NCI-H2227 (cell line): Measurements from ENCODE around the gene SH3GLB2.
"Not testable (repeated sequence)": the region's sequence is repeated elsewhere in the genome, so short reads cannot be mapped to it uniquely, and the experiment has no call there.

Source experiments
- DNase-seq: peaks from one replicate; lab custom pipeline; 2025; ENCODE audit not compliant: unreplicated experiment; lab: John Stamatoyannopoulos, UW

The SH3GLB2 gene

DNA sequence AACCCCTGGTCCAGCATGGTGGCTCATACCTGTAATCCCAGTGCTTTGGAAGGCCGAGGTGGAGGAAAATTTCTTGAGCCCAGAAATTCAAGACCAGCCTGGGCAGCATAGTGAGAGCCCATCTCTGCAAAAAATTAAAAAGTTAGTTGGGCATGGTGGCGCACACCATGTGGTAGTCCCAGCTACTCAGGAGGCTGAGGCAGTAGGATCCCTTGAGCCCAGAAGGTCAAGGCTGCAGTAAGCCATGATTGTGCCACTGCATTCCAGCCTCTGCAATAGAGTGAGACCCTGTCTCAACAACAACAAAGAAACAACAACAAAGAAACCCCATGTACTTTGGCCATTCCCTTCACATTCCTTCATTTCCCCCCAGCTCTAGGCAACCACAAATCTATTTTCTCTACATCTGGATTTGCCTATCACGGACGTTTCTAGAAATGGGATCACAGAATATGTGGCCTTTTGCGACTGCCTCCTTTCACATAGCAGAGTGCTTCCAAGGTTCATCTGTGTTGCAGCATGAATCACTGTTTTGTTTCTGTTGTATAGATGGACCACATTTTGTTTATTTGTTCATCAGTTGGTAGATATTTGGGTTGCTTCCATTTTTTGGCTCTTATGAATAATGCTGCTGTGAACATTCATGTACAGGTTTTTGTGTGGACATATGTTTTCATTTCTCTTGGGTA, 26.2 kb upstream of the SH3GLB2 start:
- no peak for DNase-seq

DNA sequence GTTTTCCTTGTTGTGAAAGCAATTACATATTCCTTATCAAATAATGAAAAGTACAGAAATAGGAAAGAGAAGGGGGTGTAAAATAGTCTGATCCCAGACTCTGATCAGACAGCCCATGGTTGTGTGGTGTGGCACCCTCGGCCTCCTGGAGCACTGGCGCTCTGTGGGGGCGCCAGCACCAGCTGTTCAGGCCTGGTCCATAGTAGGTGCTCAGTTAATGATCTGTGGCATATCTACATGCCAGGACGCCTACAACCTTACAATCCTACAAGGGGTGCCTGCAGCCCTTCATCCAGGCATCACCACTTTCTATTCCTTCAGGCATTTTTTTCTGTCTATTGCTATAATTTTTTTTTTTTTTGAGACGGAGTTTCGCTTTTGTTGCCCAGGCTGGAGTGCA, 24.9 kb upstream of the SH3GLB2 start:
- no peak for DNase-seq

DNA sequence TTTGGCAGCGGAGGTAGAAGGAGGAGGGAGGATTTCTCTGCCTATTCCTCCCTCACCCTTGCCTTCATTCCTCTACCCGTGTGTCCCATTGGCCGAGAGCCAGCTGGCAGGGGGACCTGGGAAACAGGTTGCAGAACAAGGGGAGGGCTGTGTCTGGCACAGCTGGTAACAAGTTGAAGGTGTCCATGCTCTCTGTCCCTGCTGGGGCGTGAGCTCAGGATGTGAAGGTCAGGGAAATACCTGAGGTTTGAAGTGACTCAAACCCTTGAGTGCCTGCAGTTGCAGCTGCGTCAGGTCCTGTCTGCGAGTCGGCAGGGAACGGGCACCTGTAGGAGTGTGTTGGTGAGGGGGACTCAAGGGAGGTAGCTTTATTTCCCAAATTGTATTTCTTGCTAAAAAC, 24.5 kb upstream of the SH3GLB2 start:
- DNase-seq: no peak

DNA sequence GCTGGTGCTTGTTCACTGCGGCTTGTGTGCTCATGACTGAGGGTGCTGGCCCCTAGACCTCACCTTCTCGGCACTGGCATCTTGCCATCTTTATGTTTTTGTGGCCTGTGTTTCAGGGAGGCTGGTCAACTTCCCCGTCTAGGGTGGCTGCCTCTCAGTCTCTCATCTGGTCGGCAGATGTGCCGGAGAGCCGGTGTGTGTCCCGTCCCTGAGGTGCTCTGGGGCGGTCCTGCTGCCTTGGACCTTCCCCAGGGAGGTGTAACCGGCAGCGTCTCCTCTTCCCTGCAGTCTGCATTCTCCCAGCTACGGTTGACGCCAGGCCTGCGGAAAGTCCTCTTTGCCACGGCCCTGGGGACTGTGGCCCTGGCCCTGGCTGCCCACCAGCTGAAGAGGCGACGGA, 13.9 kb upstream of the SH3GLB2 start:
- DNase-seq: no peak

DNA sequence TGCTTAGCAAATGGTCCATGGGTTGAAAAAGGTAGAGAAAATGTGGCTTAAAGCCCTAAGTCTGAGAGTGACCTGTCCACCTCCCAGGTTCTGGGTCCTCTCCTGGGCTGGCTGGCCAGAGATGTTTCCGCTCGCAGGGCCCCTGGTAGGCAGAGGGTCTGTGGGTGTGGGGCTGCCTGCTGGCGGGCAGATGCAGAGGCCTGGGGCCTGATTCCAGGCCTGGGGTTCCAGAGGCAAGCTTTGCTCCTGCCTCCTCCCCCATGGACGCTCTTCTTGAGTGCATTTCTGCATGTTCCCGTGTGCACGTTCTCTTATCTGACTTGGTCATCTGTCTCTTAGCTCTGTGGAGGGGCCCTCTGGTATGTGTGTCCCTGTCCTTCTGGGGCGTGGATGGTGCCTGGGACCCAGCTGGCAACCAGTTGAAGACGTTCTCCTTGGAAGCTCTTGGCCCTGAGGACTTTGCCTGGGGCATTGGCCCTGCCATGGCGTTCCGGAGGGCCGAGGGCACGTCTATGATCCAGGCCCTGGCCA, 12.0 kb upstream of the SH3GLB2 start:
- DNase-seq: no peak

DNA sequence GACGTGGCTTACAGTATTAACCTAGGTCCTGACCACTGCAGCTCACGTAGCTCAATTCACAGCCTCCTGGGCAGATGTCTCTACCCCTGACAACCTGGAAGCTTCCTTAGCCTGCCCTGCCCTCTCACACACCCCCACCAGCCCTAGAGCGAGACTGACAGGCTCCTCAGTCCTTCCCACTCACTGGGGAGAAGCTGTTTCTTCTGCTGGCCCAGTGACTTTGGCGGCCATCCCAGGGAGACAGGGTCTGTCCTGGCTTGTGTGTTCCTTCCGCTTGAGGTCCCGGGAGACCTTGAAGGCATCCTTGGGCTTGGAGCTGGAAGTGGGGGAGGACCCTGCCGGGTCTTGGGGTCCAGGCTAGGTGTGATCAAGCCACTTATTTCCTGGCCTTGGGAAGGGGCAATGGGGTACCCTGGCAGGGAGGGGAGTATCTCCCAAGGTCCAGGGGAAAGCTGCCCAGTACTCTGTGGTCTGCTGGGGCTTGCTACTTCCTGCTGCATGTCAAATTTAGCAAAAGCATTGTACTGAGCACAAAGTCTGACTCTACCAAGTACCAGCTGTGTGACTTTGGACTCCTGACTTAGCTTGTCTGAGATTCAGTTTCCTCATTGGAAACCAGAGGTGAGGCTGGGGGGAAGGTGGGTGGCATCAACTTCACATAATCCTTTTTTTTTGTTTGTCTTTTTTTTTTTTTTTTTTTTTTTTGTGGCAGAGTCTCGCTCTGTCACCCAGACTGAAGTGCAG, 10.2 kb upstream of the SH3GLB2 start:
- no peak for DNase-seq

DNA sequence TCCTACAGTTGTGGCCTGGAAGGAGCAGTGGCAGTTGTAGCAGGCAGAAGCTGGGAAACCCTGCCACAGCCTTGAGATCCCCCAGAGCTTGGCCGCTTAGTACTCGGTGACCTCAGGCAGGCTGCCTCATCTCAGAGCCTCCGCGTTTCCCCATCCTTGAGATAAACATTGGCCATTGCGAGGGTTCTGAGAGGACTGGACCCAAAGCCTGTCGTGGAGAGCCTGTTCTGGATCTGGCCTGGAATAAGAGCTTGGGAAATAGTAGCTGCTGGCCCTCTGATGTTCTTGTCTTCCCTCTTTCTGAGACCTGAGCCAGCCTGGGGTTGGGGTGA, 9.6 kb upstream of the SH3GLB2 start:
- no peak for DNase-seq

DNA sequence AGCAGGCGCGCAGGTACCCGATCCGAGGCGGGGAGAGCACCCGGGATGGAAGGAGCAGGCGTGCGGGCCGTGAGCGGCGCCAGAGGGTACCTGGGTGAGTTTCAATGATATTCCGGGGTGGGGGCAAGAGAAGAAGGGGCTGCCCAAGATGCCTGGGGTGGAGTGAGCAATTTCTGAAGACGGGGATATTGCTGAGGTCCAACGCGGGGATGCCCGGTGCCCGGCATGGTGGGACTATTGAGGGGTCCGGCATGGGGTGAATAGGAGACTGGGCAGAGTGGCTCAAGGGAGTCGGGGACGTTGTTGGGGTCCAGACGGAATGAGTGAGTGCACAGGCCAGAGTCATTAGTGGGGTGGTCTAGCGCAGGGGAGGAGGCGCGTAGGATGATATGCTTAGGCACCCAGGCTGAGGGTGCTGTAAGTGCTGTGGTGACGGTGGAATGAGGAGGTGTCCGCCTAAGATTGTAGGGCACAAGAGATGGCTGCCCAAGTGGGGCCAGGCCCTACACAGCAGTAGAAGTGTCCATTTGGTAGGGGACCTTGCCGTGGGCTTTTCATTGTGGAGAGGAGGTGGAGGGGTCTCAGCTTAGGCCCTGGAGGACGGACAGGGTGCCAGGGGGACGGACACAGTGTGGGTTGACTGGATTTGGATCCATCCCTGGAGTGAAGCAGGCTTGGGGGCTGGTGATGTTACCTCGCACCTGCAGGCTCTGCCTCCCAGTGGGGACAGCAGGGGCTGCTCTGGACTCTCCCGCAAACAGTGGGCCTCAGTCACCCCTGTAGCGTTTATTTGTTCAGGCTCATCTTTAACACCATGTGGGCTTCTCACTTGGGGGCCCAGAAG, 9.0 kb upstream of the SH3GLB2 start:
- no peak for DNase-seq

DNA sequence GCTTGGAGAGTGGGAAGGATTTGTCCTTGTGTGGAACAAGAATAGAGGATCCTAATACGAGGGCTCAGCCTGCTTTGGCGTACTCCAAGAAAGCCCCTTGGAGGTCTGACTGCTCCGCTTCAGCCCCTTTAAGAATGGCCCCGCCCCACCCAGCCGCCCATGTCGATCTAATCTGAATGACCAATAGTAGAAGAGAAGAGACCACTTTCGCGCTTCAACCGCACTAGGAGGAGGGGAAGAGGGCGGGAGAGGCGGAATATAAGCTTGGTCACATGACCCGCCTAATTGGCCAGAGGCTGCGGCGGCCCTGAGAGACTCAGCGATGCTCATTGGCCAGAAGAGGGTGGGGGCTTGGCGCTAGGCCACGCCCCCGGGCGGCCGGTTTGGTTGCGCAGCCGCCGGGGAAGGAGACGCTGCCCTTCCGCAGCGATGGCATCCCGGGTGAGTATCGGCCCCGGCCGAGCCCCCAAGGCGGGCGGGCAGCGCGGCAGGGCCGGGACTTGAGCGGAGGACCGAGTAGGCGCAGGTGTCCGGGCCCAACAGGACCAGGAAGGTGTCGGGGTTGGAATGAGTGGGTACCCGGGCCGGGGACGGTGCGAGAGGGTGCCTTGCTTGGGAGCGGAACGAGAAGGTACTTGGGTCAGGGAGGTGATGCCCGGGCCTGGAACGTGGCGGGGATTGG, 8.3 kb upstream of the SH3GLB2 start, which contains the start of gene MIGA2:
TSS of gene MIGA2 (plus strand) at position 386 of the 682 bp plus-strand sequence. CDS start 3,969 bp downstream, outside the sequence.
- peak; percentile 97 for DNase-seq

DNA sequence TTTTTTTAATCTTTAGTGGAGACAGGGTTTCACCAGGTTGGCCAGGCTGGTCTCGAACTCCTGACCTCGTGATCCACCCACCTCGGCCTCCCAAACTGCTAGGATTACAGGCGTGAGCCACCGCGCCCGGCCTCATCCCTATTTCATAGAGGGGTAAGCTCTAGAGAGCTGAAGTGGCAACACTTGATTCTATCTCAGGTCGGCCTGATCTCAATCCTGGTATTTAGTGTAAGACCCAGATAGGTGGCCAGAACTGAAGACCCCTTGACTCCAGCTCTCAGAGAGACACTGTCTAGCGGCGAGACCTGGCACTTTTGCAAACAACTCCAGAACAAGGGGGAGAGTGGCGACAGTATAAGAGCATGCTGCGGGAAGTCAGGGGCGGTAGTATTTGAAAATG, 7.7 kb upstream of the SH3GLB2 start:
- DNase-seq: not testable (repeated sequence)

DNA sequence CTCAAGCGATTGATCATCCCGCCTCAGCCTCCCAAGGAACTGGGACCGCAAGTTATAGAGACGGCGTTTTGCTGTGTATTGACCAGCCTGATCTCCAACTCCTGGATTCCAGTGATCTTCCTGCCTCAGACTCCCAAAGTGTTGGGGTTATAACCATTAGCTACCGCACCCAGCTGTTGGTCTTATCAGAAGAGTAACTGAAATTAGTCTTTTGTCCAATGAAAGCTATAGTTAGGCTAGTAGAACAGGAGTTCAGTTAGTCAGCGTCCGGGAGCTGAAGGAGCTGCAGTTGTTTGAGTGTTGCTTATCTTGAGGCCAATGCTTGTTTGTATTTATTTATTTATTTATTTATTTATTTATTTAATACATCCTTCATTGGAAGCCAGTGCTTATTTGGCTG, 5.1 kb upstream of the SH3GLB2 start:
- DNase-seq: no peak

DNA sequence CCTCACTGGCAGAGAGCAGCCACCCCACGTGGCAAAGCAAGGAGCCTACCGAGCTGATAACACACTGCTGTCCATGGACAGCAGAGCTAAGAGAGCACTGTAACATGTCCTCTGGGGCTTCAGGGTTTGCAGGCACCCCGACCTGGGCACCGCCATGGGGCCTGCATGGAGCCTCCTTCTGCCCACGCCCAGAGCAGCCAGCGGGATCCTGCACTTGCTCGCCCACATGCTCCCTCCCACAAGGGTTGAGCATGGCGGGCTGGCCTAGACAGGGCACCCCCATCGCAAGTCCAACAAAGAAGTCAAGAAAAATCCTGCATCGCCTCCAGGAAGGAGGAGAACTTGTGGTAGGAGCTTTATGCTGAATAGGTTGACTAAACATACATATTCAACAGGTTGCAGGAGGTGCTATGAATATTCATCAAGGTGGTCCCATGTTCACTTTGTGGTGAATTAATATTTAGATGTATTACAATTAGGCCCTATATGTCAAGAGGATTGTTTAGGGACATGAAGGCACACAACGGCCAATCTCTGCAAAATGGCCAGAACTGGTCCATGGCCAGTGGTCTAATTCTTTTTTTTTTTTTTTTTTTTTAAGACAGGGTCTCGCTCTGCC, 4.5 kb upstream of the SH3GLB2 start:
- DNase-seq: no peak

DNA sequence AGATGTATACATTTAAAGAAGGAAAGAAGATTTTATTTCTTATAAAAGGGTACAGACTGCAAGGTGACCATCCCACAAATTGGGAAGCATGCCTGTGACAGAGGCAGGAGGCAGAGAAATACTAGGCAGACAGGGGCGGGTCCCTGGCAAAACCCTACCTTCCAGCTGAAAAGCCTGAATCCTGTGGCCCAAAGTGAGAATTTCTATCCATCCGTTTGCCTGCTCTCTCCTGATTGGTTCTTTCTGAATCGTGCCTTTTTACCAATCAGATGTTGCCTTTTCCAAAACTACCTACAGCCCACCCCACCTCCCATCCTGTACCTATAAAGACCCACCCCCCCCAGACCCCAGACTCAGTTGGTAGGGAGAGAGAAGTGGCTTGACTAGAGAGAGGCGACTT, 3.4 kb upstream of the SH3GLB2 start:
- no peak for DNase-seq

DNA sequence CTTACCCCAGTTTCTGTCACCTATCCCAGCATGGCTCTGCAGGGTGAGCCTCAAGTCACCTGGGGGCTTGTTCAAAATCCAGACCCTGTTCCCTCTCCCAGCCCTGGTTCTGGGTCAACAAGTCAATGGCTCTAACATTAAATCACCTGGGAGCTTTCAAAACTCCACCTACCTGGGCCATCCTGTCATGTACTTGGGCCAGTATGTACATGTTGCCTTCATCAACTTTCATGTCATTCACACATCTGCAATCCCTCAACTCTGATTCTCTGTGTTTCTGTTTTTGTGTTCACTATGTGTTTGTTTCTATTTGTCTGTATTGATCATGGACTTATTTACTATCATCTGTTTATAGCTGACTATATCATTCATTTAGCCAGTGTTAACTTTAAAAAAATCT, 2.1 kb upstream of the SH3GLB2 start:
- no peak for DNase-seq

DNA sequence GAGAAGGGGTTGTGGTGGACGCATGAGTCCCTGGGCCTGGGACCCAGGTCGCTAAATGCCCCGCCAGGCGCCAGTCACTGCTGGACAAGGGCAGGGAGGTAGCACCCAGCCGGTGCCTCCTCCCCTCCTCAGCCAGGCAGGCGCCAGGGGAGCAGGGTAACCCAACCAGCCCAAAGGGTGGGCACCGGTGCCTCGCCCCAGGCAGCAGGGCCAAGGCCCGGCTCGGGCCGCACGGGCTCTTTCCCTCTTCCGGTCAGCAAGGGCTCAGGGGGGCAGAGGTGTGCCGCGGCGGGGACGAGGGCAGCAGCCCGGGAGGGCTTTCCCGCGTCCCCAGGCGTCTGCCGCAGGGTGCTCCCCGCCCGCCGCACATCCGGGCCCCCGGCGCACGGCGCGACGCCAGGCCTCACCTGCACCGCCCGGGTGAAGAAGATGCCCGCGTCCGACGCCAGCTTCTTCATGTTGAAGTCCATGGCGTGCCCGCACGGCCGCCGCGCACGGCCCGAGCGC, 393 bp downstream of the SH3GLB2 start:
- peak; percentile 78 for DNase-seq

DNA sequence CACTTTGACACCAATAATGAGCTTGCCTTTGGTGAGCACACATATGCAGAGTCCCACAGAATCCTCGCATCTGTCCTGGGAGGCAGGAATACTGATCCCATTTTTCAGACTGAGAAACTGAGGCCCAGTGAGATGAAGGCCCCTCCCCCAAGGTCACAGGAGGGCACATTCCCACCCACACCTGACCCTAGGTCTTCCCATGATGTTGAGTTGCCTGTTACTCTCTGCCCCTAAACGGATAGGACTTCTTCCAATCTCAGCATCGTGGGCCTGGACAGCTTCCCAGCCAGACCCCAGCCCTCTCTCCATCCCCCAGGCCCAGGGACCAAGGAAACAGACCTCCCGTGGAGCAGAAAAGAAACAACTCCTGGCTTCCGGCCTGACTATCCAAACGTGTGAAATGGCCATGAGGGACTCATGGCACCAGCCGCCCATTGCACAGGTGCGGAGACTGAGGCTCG, 877 bp downstream of the SH3GLB2 start:
- no peak for DNase-seq

DNA sequence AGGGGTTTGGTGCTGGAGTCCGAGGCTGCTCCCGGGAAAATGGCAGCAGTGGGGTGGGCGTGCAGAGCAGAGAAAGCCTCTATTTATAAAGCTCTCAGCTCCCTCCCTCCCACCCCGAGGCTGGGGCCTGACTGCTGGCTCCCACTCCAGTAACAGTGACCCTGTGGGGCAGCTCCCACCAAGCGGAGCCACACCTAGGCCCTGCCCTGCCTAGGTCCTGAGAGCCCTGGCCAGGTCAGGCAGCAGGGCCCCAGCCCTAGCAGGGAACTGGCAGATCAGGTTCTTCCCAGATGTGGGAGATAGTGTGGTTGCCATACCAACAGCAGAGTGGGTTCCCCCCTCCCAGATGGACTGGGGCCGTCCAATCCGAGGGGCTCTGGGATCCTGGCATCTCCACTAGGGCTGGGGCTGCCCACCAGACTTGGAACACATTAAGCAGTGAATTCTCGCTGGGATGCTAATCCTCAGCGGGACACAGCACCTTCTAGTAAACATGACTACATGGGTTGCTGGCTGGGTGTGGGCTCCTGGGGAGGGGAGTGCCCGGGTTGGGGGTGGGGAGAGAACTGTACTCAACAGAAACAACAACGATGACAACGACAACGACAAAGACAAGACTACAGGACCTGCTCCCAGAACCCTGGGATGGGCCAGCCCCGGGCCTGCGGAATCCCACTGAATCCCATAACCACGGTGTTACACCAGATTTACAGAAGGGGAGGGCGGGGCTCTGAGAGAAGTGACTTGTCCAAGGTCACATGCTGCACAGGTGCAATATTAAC, 1.5 kb downstream of the SH3GLB2 start:
- DNase-seq: peak; percentile 77

DNA sequence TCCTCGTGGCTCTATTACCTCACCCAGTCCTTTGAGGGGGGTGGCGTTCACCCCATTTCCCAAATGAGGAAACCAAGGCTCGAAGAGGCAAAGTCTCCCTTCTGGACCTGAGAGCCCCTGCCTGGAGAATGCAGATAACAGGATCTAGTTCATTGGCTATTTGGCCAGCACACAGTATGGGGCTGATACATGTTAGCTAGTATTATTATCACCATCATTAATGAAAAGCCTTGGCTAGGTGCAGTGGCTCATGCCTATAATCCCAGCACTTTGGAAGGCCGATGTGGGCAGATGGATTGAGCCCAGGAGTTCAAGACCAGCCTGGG, 4.3 kb downstream of the SH3GLB2 start:
- no peak for DNase-seq

DNA sequence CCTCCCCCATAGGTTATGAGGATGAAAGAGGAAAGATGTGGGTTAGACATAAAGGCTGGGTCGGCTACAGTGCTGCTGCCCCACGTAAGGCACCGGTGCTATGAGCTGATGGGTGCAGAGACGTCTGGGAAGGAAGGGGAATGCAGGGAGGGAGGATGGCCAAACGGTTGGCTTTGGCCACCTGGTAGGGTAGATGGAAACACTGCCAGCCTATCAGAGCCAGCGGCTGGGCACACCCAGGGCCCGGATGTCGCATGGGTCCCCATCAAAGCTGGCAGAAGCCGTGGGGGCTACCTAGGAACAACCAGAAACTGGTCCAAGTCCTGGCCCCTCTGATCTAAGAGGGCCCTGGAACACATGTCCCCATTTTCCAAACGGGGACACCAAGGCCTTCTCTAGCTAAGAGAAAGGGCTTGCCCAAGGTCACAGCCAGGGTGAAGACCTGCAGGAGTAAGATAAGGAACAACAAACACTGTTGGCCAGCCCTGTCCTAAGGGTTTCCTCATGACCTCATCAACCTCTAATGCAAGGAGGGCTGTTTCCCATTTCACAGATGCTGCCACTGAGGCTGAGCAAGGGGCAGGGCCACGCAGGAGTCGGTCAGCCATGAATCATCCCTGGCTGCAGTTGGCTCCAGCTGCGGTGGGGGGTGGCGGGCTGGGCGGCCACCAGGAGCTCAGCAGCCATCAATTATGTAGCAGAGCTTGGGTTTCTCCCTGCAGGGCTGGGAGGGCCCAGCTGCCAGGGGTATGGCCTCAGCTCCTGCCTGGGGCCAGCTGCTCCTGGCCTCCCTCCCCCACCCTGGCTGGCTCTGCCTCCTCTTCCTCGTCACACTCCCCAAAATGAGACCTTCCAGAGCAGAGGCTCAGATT, 4.9 kb downstream of the SH3GLB2 start:
- peak; percentile 78 for DNase-seq
